Neural progenitor cell (in vitro differentiated cells): ENCODE data around the gene UBE2O. TPM values are rescaled to one million over a fixed set of nuclear protein-coding genes. Genes with fewer than 3 reads are reported as not detected.

Source experiments
- DNase-seq: peaks from one replicate; pipeline ENCODE4 v3.0.0-alpha.2; 2016; ENCODE audit warnings: low spot score
- H2AFZ ChIP-seq: fragments of 200-600 bp; sonication (generic); replicated peaks from 2 replicates; pipeline ENCODE4 v1.6.1; 2016; ENCODE audit warnings: antibody characterized with exemption
- H3F3A ChIP-seq: fragments of 200-600 bp; sonication (generic); 2 replicates; pipeline ENCODE4 v1.6.1; 2016; ENCODE audit warnings: antibody characterized with exemption, low read depth
- H3K27ac ChIP-seq: fragments of 200-600 bp; sonication (generic); 2 replicates; pipeline ENCODE4 v1.5.1; 2016; ENCODE audit warnings: mild to moderate bottlenecking
- H3K27me3 ChIP-seq: fragments of 200-600 bp; sonication (generic); 2 replicates; pipeline ENCODE4 v1.6.1; 2016; ENCODE audit warnings: mild to moderate bottlenecking, moderate library complexity
- H3K36me3 ChIP-seq: fragments of 200-600 bp; sonication (generic); 2 replicates; pipeline ENCODE4 v1.5.1; 2016
- H3K4me1 ChIP-seq: fragments of 200-600 bp; sonication (generic); 2 replicates; pipeline ENCODE4 v1.6.1; 2016; ENCODE audit warnings: mixed run types
- H3K4me2 ChIP-seq: fragments of 200-600 bp; sonication (generic); 2 replicates; pipeline ENCODE4 v1.6.1; 2016
- H3K4me3 ChIP-seq: fragments of 200-600 bp; sonication (generic); 2 replicates; pipeline ENCODE4 v1.5.1; 2016
- H3K79me2 ChIP-seq: fragments of 200-600 bp; sonication (generic); 2 replicates; pipeline ENCODE4 v1.6.1; 2016; ENCODE audit warnings: low read depth
- H3K9ac ChIP-seq: fragments of 200-600 bp; sonication (generic); 2 replicates; pipeline ENCODE4 v1.6.1; 2016
- H3K9me3 ChIP-seq: fragments of 200-600 bp; sonication (generic); 2 replicates; pipeline ENCODE4 v1.5.1; 2016; ENCODE audit warnings: low read depth
- H4K20me1 ChIP-seq: fragments of 200-600 bp; sonication (generic); 2 replicates; pipeline ENCODE4 v1.6.1; 2016; ENCODE audit warnings: low read depth
- H3K27ac Mint-ChIP-seq: 3 replicates; pipeline ENCODE4 v1.8.0; 2021; ENCODE audit warnings: mixed read lengths
- H3K27me3 Mint-ChIP-seq: 2 replicates; pipeline ENCODE4 v1.8.0; 2022; ENCODE audit warnings: low read depth, mild to moderate bottlenecking, inconsistent platforms, moderate library complexity, mixed read lengths; ENCODE audit not compliant: insufficient read depth
- H3K36me3 Mint-ChIP-seq: 3 replicates; pipeline ENCODE4 v1.8.0; 2021; ENCODE audit warnings: mixed read lengths
- H3K4me1 Mint-ChIP-seq: 3 replicates; pipeline ENCODE4 v1.8.0; 2021; ENCODE audit warnings: mixed read lengths
- H3K4me3 Mint-ChIP-seq: 3 replicates; pipeline ENCODE4 v1.8.0; 2021; ENCODE audit warnings: mild to moderate bottlenecking, moderate library complexity, mixed read lengths
- H3K9me3 Mint-ChIP-seq: 3 replicates; pipeline ENCODE4 v1.8.0; 2020; ENCODE audit warnings: mixed read lengths
- CTCF ChIP-seq: fragments of 200-600 bp; sonication (generic); IDR thresholded peaks from 2 replicates; pipeline ENCODE4 v1.5.1; 2017; ENCODE audit warnings: antibody characterized with exemption, mild to moderate bottlenecking
- EZH2 ChIP-seq: fragments of 200-600 bp; sonication (generic); IDR thresholded peaks from 2 replicates; pipeline ENCODE4 v1.6.1; 2017; ENCODE audit warnings: antibody characterized with exemption, mild to moderate bottlenecking, moderate library complexity
- EZH2phosphoT487 ChIP-seq: fragments of 200-600 bp; sonication (generic); IDR thresholded peaks from 2 replicates; pipeline ENCODE4 v1.6.1; 2017; ENCODE audit warnings: antibody characterized with exemption
- total RNA-seq: library from RNA; depleted of rRNA; stranded (reverse); fragments of >200 nt; gene quantifications from 2 replicates; pipeline ENCODE4 v1.2.3, GENCODE V29; 2015; ENCODE audit warnings: low replicate concordance

UBE2O gene
- total RNA-seq, 1 donor from 2014 or later = 20.6 TPM

DNA sequence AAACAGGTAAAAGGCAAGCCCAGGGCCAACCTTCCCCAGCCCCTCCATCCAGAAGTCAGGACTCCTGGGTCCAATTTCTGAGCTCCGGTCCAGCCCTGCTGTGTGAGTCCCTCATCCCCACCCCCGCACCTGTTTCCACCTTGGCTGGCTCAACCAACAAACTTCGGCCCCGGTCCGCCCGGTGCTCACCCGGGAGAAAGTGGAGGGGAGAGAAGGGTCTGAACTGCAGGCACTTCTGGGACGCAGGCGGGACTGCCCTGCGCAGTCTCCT is 47.7 kb upstream of the UBE2O start:
- Mint-ChIP-seq H3K27me3 (peaks cover 24% of the 10 kb centered on the region), H3K36me3 (no peaks in the 10 kb centered on the region), H3K9me3 (no peaks in the 10 kb centered on the region), H3K27ac (no peak overlapping the region), H3K4me1 (peaks cover 29% of the 10 kb centered on the region), H3K4me3 (peak overlapping the region; percentile 72)
- peaks cover 5% of the 10 kb centered on the region for H3F3A ChIP-seq
- H3K27me3 ChIP-seq = peaks cover 14% of the 10 kb centered on the region
- H3K4me2 ChIP-seq = peak overlapping the region; percentile 81
- H4K20me1 ChIP-seq = peaks cover 14% of the 10 kb centered on the region
- no peaks in the 10 kb centered on the region for H3K9me3 ChIP-seq
- no peaks in the 10 kb centered on the region for H3K36me3 ChIP-seq
- H3K79me2 ChIP-seq = no peaks in the 10 kb centered on the region
- peaks cover 27% of the 10 kb centered on the region for H3K4me1 ChIP-seq
- no peak overlapping the region for H3K27ac ChIP-seq
- TF ChIP-seq EZH2phosphoT487 = no peak
- peak; percentile 47 for TF ChIP-seq EZH2
- TF ChIP-seq CTCF = no peak
- peak overlapping the region; percentile 80 for H3K4me3 ChIP-seq
- peak overlapping the region; percentile 88 for H2AFZ ChIP-seq
- no peak for DNase-seq
- no peak overlapping the region for H3K9ac ChIP-seq

GRCh38 chr17:76500074-76500746 is 47.3 kb upstream of the UBE2O start:
- Histone ChIP-seq H3K79me2 (no peaks in the 10 kb centered on the region), H3F3A (peaks cover 5% of the 10 kb centered on the region), H3K4me1 (peaks cover 27% of the 10 kb centered on the region), H3K9me3 (no peaks in the 10 kb centered on the region), H2AFZ (peak overlapping the region; percentile 88), H3K9ac (no peak overlapping the region), H4K20me1 (peaks cover 14% of the 10 kb centered on the region), H3K4me2 (peak overlapping the region; percentile 81), H3K36me3 (no peaks in the 10 kb centered on the region), H3K4me3 (peak overlapping the region; percentile 80), H3K27me3 (peaks cover 14% of the 10 kb centered on the region), H3K27ac (no peak overlapping the region)
- peak overlapping the region; percentile 72 for H3K4me3 Mint-ChIP-seq
- H3K27me3 Mint-ChIP-seq = peaks cover 24% of the 10 kb centered on the region
- DNase-seq = peak; percentile 56
- H3K4me1 Mint-ChIP-seq = peaks cover 29% of the 10 kb centered on the region
- no peaks in the 10 kb centered on the region for H3K9me3 Mint-ChIP-seq
- TF ChIP-seq CTCF (no peak), EZH2 (no peak), EZH2phosphoT487 (no peak)
- H3K27ac Mint-ChIP-seq = peak overlapping the region; percentile 64
- no peaks in the 10 kb centered on the region for H3K36me3 Mint-ChIP-seq

DNA sequence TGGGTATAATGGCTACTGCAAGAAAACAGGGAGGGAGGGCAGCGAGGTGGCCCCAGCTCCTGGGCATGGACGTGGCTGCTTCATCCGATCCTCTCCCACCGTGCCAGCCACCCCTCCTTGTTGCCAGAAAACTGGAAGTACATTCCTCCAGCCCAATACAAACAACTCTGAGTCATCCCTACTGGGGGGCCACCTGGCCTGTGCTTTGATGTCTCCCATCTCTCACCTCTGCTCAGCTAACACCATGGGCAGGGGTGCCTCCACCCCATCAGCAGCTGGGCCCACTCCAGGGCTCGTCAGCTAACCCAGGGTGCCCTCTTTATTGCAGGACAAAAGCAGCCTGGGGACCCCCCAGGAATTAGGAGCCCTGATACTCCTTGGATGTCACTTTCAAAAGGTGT is 46.3 kb upstream of the UBE2O start:
- H3K27me3 ChIP-seq = peaks cover 14% of the 10 kb centered on the region
- H3K9me3 ChIP-seq = no peaks in the 10 kb centered on the region
- H2AFZ ChIP-seq = no peak overlapping the region
- TF ChIP-seq EZH2 (no peak), EZH2phosphoT487 (no peak), CTCF (no peak)
- H3K27ac ChIP-seq = no peak overlapping the region
- Mint-ChIP-seq H3K36me3 (no peaks in the 10 kb centered on the region), H3K4me1 (peaks cover 29% of the 10 kb centered on the region), H3K9me3 (no peaks in the 10 kb centered on the region), H3K4me3 (no peak overlapping the region), H3K27me3 (peaks cover 24% of the 10 kb centered on the region), H3K27ac (no peak overlapping the region)
- no peak overlapping the region for H3K4me3 ChIP-seq
- no peaks in the 10 kb centered on the region for H3K36me3 ChIP-seq
- no peak overlapping the region for H3K9ac ChIP-seq
- peaks cover 5% of the 10 kb centered on the region for H3F3A ChIP-seq
- DNase-seq = no peak
- H3K4me2 ChIP-seq = no peak overlapping the region
- peaks cover 14% of the 10 kb centered on the region for H4K20me1 ChIP-seq
- H3K79me2 ChIP-seq = no peaks in the 10 kb centered on the region
- peaks cover 27% of the 10 kb centered on the region for H3K4me1 ChIP-seq
